Lower leg skin (tissue), 4 donors: ENCODE measurements around the gene TEX54. TPM values are rescaled to one million over a fixed set of nuclear protein-coding genes. Genes with fewer than 3 reads are reported as not detected.

Experiments
- DNase-seq, 2 donors: peaks; one replicate each; pipeline ENCODE4 v3.0.0-alpha.2; 2019; ENCODE audit warnings: low spot score in 2 of 2
- H3K4me3 ChIP-seq: fragments of 200-600 bp; sonication (generic); 2 replicates; pipeline ENCODE4 v1.5.1; 2017; ENCODE audit warnings: mild to moderate bottlenecking, low read depth; ENCODE audit not compliant: poor library complexity, severe bottlenecking
- CTCF ChIP-seq, 3 donors: fragments of 450-650 bp; IDR thresholded peaks; one replicate each; pipeline ENCODE4 v1.5.1; 2016; ENCODE audit warnings: antibody characterized with exemption in 3 of 3, mild to moderate bottlenecking in 3 of 3, moderate library complexity in 2 of 3
- POLR2A ChIP-seq, 2 donors: fragments of 450-650 bp; IDR thresholded peaks; one replicate each; pipeline ENCODE4 v1.6.1; 2016 to 2017; ENCODE audit warnings: antibody characterized with exemption in 2 of 2, mild to moderate bottlenecking in 1 of 2, moderate library complexity in 1 of 2
- WGBS, 2 donors: methylation state at CpG; one replicate each; pipeline ENCODE4 v1.1.5; 2018; 5-methylcytosine and 5-hydroxymethylcytosine counted together
- intact Hi-C: fragments of 100-400 bp; cut with DNase I; formaldehyde crosslinking; loops from one replicate; pipeline ENCODE4 v1.15.0; 2023; ENCODE audit warnings: low total_unique reads
- total RNA-seq, 4 donors: library from RNA; depleted of rRNA; stranded (reverse); fragments of >200 nt; gene quantifications; one replicate each; pipeline ENCODE4 v1.1.0, GENCODE V29; 2016

Gene TEX54
- total RNA-seq, 4 donors from 2014 or later, result not detected

- 90 to 100% methylated on average over 3 of the region's 3 CpGs for WGBS, 2 donors
- no peak overlapping the region for H3K4me3 ChIP-seq
- intact Hi-C loops, result no loop called here
- DNase-seq, result no peak
- no peak for TF ChIP-seq CTCF (IDR thresholded peaks at IDR 0.05)
- no peak for TF ChIP-seq POLR2A (IDR thresholded peaks at IDR 0.05)
Measured at GRCh38 chr11:62823677-62824076, 9.0 kb downstream of the TEX54 start.

- no peak for TF ChIP-seq POLR2A (IDR thresholded peaks at IDR 0.05)
- no peak for TF ChIP-seq CTCF (IDR thresholded peaks at IDR 0.05)
- DNase-seq, result no peak
- intact Hi-C loops, result no loop called here
- H3K4me3 ChIP-seq, result no peak overlapping the region
- 84 to 90% methylated on average over 4 of the region's 4 CpGs for WGBS, 2 donors
Measured at GRCh38 chr11:62817129-62817528, 15.5 kb downstream of the TEX54 start.

- WGBS, 2 donors, result 75 to 84% methylated on average over 8 of the region's 8 CpGs
- TF ChIP-seq CTCF (IDR thresholded peaks at IDR 0.05), result no peak
- TF ChIP-seq POLR2A (IDR thresholded peaks at IDR 0.05), result no peak
- DNase-seq, result no peak
- intact Hi-C loops, result no loop called here
- H3K4me3 ChIP-seq, result no peak overlapping the region
Measured at GRCh38 chr11:62816557-62816956, 16.1 kb downstream of the TEX54 start.

- TF ChIP-seq CTCF (IDR thresholded peaks at IDR 0.05), result no peak
- TF ChIP-seq POLR2A (IDR thresholded peaks at IDR 0.05), result no peak
- WGBS, 2 donors, result 80 to 83% methylated on average over 2 of the region's 2 CpGs
- intact Hi-C loops, result no loop called here
- no peak overlapping the region for H3K4me3 ChIP-seq
- DNase-seq, result no peak
Measured at GRCh38 chr11:62811659-62812058, 21.0 kb downstream of the TEX54 start.

- intact Hi-C loops, result no loop called here
- no peak for DNase-seq
- no peak for TF ChIP-seq CTCF (IDR thresholded peaks at IDR 0.05)
- no peak for TF ChIP-seq POLR2A (IDR thresholded peaks at IDR 0.05)
- H3K4me3 ChIP-seq, result no peak overlapping the region
- WGBS, 2 donors, result 24 to 29% methylated on average over 1 of the region's 1 CpG
Measured at GRCh38 chr11:62810748-62811147, 21.9 kb downstream of the TEX54 start.

- H3K4me3 ChIP-seq, result no peak overlapping the region
- intact Hi-C loops, result no loop called here
- 49 to 60% methylated on average over 5 of the region's 5 CpGs for WGBS, 2 donors
- no peak for TF ChIP-seq CTCF (IDR thresholded peaks at IDR 0.05)
- TF ChIP-seq POLR2A (IDR thresholded peaks at IDR 0.05), result no peak
- DNase-seq, result peak in 1 of 2 donors; percentile 49
Measured at GRCh38 chr11:62806611-62807121, 26.0 kb downstream of the TEX54 start.
